Thyroid gland (tissue), 4 donors: Measurements from ENCODE around the gene HRAS.
"Not testable (repeated sequence)": the region's sequence is repeated elsewhere in the genome, so short reads cannot be mapped to it uniquely, and the experiment has no call there.

Experiments
- POLR2A ChIP-seq, 2 donors: fragments of 450-650 bp; IDR thresholded peaks; one replicate each; pipeline ENCODE4 v1.6.1; 2017; ENCODE audit warnings: antibody characterized with exemption in 2 of 2, mild to moderate bottlenecking in 2 of 2, moderate library complexity in 1 of 2
- TF ChIP-seq, protein P1 (sequence below), 6 experiments: fragments of 200-600 bp in 3 of 6; fragments of 450-650 bp in 3 of 6; sonication (generic) in 3 of 6; IDR thresholded peaks; one replicate each; pipeline ENCODE4 v1.5.1; 2016 to 2019; ENCODE audit warnings: antibody characterized with exemption in 6 of 6, mild to moderate bottlenecking in 2 of 6, inconsistent platforms in 1 of 6, moderate library complexity in 1 of 6

DNA sequence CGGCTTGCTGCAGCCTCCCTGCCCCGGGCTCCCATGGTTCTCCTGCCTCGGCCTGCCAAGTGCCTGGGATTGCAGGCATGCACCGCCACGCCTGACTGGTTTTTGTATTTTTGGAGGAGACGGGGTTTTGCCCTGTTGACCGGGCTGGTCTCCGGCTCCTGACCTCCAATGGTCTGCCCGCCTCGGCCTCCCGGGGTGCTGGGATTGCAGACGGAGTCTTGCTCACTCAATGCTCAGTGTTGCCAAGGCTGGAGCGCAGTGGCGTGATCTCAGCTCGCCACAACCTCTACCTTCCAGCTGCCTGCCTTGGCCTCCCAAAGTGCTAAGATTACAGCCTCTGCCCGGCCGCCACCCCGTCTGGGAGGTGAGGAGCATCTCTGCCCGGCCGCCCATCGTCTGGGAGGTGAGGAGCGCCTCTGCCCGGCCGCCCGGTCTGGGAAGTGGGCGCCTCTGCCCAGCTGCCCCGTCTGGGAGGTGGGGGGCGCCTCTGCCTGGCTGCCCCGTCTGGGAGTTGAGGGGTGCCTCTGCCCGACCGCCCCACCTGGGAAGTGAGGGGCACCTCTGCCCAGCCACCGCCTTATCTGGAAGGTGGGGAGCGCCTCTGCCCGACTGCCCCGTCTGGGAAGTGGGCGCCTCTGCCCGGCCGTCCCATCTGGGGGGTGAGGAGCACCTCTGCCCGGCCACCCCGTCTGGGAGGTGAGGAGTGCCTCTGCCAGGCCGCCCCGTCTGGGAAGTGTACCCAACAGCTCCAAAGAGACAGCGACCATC, 18.3 kb downstream of the HRAS start:
- TF ChIP-seq, protein P1, sequence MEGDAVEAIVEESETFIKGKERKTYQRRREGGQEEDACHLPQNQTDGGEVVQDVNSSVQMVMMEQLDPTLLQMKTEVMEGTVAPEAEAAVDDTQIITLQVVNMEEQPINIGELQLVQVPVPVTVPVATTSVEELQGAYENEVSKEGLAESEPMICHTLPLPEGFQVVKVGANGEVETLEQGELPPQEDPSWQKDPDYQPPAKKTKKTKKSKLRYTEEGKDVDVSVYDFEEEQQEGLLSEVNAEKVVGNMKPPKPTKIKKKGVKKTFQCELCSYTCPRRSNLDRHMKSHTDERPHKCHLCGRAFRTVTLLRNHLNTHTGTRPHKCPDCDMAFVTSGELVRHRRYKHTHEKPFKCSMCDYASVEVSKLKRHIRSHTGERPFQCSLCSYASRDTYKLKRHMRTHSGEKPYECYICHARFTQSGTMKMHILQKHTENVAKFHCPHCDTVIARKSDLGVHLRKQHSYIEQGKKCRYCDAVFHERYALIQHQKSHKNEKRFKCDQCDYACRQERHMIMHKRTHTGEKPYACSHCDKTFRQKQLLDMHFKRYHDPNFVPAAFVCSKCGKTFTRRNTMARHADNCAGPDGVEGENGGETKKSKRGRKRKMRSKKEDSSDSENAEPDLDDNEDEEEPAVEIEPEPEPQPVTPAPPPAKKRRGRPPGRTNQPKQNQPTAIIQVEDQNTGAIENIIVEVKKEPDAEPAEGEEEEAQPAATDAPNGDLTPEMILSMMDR (IDR thresholded peaks at IDR 0.05), result not testable (repeated sequence)
- not testable (repeated sequence) for TF ChIP-seq POLR2A (IDR thresholded peaks at IDR 0.05)
